ENCODE data around the gene EEFSEC. TPM values are rescaled to one million over a fixed set of nuclear protein-coding genes. Genes with fewer than 3 reads are reported as not detected.

EEFSEC gene
- total RNA-seq, 1 experiment from 2014 or later = 9.5 TPM

- H3K4me2 ChIP-seq (ENCODE audit: insufficient read depth, insufficient read length, low read length) = no peak overlapping the region
- H3K4me1 ChIP-seq (ENCODE audit: insufficient read depth, low read length) = peaks cover 3% of the 10 kb centered on the region; the same call in 1 of the 2 replicates
- H4K8ac ChIP-seq (replicated peaks; ENCODE audit: insufficient read length, low read depth, low read length) = no peak overlapping the region
- no peaks in the 10 kb centered on the region for H3K9me3 Mint-ChIP-seq
- H2AFZ ChIP-seq (ENCODE audit: low read length) = no peak overlapping the region
- no peak for TF ChIP-seq CTCF (conservative IDR thresholded peaks at IDR 0.05)
- no peak overlapping the region for H3K4me3 Mint-ChIP-seq
- no peak overlapping the region for H3T11ph ChIP-seq (ENCODE audit: low read length)
- WGBS (ENCODE audit: extremely low coverage, insufficient read length, low lambda C conversion rate) = no CpG with 5 or more reads among the region's 3 CpGs
- H2BK5ac ChIP-seq (ENCODE audit: insufficient read length, low read length) = no peak overlapping the region
- H3K27me3 Mint-ChIP-seq (ENCODE audit: low read depth) = no peaks in the 10 kb centered on the region; the same call in 1 of the 2 replicates
- H3K36me3 Mint-ChIP-seq (ENCODE audit: insufficient read depth in 1 of 3, low read depth in 3 of 3) = no peaks in the 10 kb centered on the region
- no peaks in the 10 kb centered on the region for H4K20me1 ChIP-seq (ENCODE audit: control insufficient read depth, insufficient read depth, insufficient read length)
- H3K27ac Mint-ChIP-seq = no peak overlapping the region; a peak in 1 of 7 replicates
- no peak overlapping the region for H2BK120ac ChIP-seq (ENCODE audit: low read depth, low read length, poor library complexity, severe bottlenecking)
- H3K4me1 Mint-ChIP-seq = peaks cover 21 to 26% of the 10 kb centered on the region in 2 experiments
- no peak overlapping the region for H3K9ac ChIP-seq (ENCODE audit: extremely low read depth, insufficient read length, low read length)
- no peaks in the 10 kb centered on the region for H3K27me3 ChIP-seq (ENCODE audit: insufficient read depth, low read length)
- H2AK5ac ChIP-seq (ENCODE audit: insufficient read length, low read length) = no peak overlapping the region
- no peak overlapping the region for H3K4ac ChIP-seq (ENCODE audit: low read depth, low read length)
- no peak overlapping the region for H4K5ac ChIP-seq (ENCODE audit: insufficient read length, low read depth, low read length)
- H3K79me2 ChIP-seq (ENCODE audit: insufficient read depth, low read length) = no peaks in the 10 kb centered on the region
- H4K91ac ChIP-seq (ENCODE audit: insufficient read length, low read depth, low read length) = no peak overlapping the region
- DNase-seq = no peak
- H3K56ac ChIP-seq (ENCODE audit: insufficient read length, low read depth, low read length) = no peak overlapping the region
- H2BK12ac ChIP-seq (ENCODE audit: insufficient read length, low read depth, low read length) = no peak overlapping the region
- H3K23me2 ChIP-seq (ENCODE audit: insufficient read length, low read depth, low read length, poor library complexity, severe bottlenecking) = no peaks in the 10 kb centered on the region
- no peak overlapping the region for H3K14ac ChIP-seq (ENCODE audit: insufficient read depth, low read length)
- no peaks in the 10 kb centered on the region for H3K9me3 ChIP-seq (ENCODE audit: control insufficient read depth, low read depth, low read length)
- H2BK20ac ChIP-seq (ENCODE audit: low read depth, low read length, poor library complexity, severe bottlenecking) = no peak overlapping the region
- no peak overlapping the region for H3K23ac ChIP-seq (ENCODE audit: insufficient read length, low read depth, low read length)
- H3K79me1 ChIP-seq (ENCODE audit: insufficient read depth, low read depth, low read length, poor library complexity, severe bottlenecking) = no peaks in the 10 kb centered on the region
- no peak overlapping the region for H3K27ac ChIP-seq (ENCODE audit: insufficient read length, low read depth, low read length)
- no peak overlapping the region for H3K18ac ChIP-seq (ENCODE audit: insufficient read length, low read depth, low read length)
- no peak overlapping the region for H2BK15ac ChIP-seq (ENCODE audit: low read depth, low read length)
Observed at GRCh38 chr3:128203169-128203568, 49.9 kb downstream of the EEFSEC start.
